HG03469 (cell line): ENCODE data around the gene VWA1.
"Not testable (repeated sequence)": the region's sequence is repeated elsewhere in the genome, so short reads cannot be mapped to it uniquely, and the experiment has no call there.

Experiments
- ATAC-seq: cut with Tn5 transposase; IDR thresholded peaks from one replicate; pipeline ENCODE4 v1.9.1; 2021; ENCODE audit warnings: mild to moderate bottlenecking, moderate library complexity, moderate number of reproducible peaks; ENCODE audit not compliant: unreplicated experiment

VWA1 gene

GRCh38 chr1:1434824-1435105, 725 bp upstream of the VWA1 start:
- no peak for ATAC-seq

GRCh38 chr1:1435911-1436629, 580 bp downstream of the VWA1 start:
- no peak for ATAC-seq

- ATAC-seq, result no peak
These were observed 1.1 kb downstream of the VWA1 start for GRCh38 chr1:1436630-1437032.

GRCh38 chr1:1437033-1437903, 1.8 kb downstream of the VWA1 start:
- ATAC-seq, result no peak

- ATAC-seq, result no peak
These were observed 2.5 kb downstream of the VWA1 start for GRCh38 chr1:1437904-1438376.

GRCh38 chr1:1438531-1439381, 3.3 kb downstream of the VWA1 start:
- no peak for ATAC-seq

GRCh38 chr1:1439546-1440261, 4.2 kb downstream of the VWA1 start:
- ATAC-seq, result no peak

GRCh38 chr1:1440262-1441001, 4.9 kb downstream of the VWA1 start:
- no peak for ATAC-seq

- no peak for ATAC-seq
These were observed 5.8 kb downstream of the VWA1 start for GRCh38 chr1:1441002-1441888.

- ATAC-seq, result no peak
These were observed 6.7 kb downstream of the VWA1 start for GRCh38 chr1:1442069-1442770.

- not testable (repeated sequence) for ATAC-seq
These were observed 11.1 kb downstream of the VWA1 start for GRCh38 chr1:1446631-1447030.

GRCh38 chr1:1449099-1449739, 13.7 kb downstream of the VWA1 start, which contains the start of gene ATAD3C:
TSS of gene ATAD3C (plus strand) at chr1:1449689. CDS start at chr1:1450684, 995 bp downstream.
- ATAC-seq, result no peak

GRCh38 chr1:1450616-1451015, 15.1 kb downstream of the VWA1 start:
- ATAC-seq, result not testable (repeated sequence)

GRCh38 chr1:1451696-1452364, 16.3 kb downstream of the VWA1 start:
- ATAC-seq, result no peak

GRCh38 chr1:1452365-1452739, 16.9 kb downstream of the VWA1 start:
- not testable (repeated sequence) for ATAC-seq

GRCh38 chr1:1452882-1453281, 17.4 kb downstream of the VWA1 start:
- ATAC-seq, result no peak
